ENCODE data around the gene PCOLCE2.

PCOLCE2 gene

GRCh38 chr3:142914286-142914811 is 25.5 kb upstream of the PCOLCE2 start:
- TF ChIP-seq ZFX (IDR thresholded peaks at IDR 0.05) (no peak), CTCF (conservative IDR thresholded peaks at IDR 0.05) (no peak)
- H3K27ac ChIP-seq, result no peak overlapping the region

- no peak overlapping the region for H3K27ac ChIP-seq
- no peak for TF ChIP-seq CTCF (conservative IDR thresholded peaks at IDR 0.05)
- no peak for TF ChIP-seq ZFX (IDR thresholded peaks at IDR 0.05)
Measured at GRCh38 chr3:142913432-142913831, 24.5 kb upstream of the PCOLCE2 start.

- H3K27ac ChIP-seq, result no peak overlapping the region
- TF ChIP-seq ZFX (IDR thresholded peaks at IDR 0.05) (no peak), CTCF (conservative IDR thresholded peaks at IDR 0.05) (no peak)
Measured at GRCh38 chr3:142912402-142913172, 23.7 kb upstream of the PCOLCE2 start.

GRCh38 chr3:142910280-142910679 is 21.4 kb upstream of the PCOLCE2 start:
- H3K27ac ChIP-seq, result no peak overlapping the region; the same call in 1 of the 2 replicates
- TF ChIP-seq ZFX (IDR thresholded peaks at IDR 0.05), result no peak
- no peak for TF ChIP-seq CTCF (conservative IDR thresholded peaks at IDR 0.05)

DNA sequence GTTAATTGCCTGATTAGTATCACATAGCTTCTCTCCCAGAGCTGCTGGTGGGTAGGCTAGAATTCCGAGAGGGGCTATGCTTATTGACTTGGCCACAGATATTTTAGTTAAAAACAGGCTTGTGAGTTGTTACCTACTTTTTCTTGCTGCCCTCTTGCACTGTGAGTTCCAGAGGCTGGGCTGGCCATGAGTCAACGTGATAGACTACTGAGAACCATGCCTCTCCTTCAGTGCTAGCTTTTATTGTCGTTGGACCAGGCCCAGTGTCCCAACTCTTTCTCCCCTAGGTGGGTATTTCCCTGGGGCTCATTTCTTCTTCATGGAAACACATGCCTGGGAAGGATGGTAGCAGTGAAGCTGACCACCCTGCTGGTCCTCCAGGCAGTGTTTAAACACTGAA is 20.4 kb upstream of the PCOLCE2 start:
- no peak for TF ChIP-seq ZFX (IDR thresholded peaks at IDR 0.05)
- TF ChIP-seq CTCF (conservative IDR thresholded peaks at IDR 0.05), result no peak

GRCh38 chr3:142907996-142908395 is 19.1 kb upstream of the PCOLCE2 start:
- TF ChIP-seq CTCF (conservative IDR thresholded peaks at IDR 0.05) (no peak), ZFX (IDR thresholded peaks at IDR 0.05) (no peak)
- no peak overlapping the region for H3K27ac ChIP-seq

More for the DNA sequence above, 20.4 kb upstream of the PCOLCE2 start:
- no peak overlapping the region for H3K27ac ChIP-seq

DNA sequence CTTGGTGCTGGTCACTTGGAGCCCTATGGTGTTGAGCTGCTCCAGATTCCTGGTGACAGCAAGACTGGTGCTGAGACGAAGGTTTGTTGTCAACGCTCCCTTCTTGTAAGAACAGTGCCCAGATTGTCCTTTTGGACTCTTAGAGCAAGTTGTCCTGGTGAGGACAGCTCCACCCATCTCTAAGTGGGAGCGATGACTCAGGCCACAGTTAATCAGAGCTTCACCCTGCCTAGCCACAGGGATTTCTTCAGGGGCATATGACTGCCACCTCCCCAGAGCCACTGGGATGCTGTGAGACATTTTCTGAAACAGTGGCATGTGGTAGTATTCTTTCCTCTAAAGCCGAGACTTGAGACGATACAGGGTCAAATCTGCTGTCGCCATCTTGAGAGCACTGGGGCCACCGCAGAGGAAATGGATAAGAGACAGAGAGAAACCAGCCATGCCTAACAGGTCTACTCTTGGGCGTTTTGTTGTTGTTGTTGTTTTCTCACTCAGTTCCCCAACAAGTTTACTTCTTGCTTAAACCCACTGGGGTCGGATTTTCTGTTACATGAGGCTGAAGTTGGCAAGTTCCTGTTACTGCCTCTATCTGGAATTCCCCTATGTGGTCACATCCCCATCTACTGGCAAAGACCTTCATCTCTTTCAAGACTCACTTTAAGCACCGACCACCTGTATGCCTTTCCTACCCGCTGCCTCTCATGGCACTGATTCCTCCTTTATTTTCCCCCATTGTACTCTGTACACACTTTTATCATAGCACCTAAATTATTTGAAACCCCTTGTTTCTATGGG is 16.0 kb upstream of the PCOLCE2 start:
- TF ChIP-seq ZFX (IDR thresholded peaks at IDR 0.05), result no peak
- no peak; the same call in 1 of the 2 replicates for TF ChIP-seq CTCF (conservative IDR thresholded peaks at IDR 0.05)
- no peak overlapping the region for H3K27ac ChIP-seq
